SK-N-SH (cell line): ENCODE measurements around the gene CTAGE9. TPM values are rescaled to one million over a fixed set of nuclear protein-coding genes. Genes with fewer than 3 reads are reported as not detected.

ENCODE experiments used
- CTCF ChIA-PET: fragments of 300-600, 350-600 bp; formaldehyde crosslinking; extraction: SDS; loops from one replicate; lab custom pipeline; 2021; lab: Yijun Ruan, JAX
- POLR2A ChIA-PET: fragments of 350-600 bp; sonication (Branson Sonifier 250); formaldehyde crosslinking; extraction: SDS; loops from one replicate; lab custom pipeline; 2020; ENCODE audit warnings: antibody characterized with exemption, inconsistent platforms; lab: Yijun Ruan, JAX
- DNase-seq: peaks from one replicate; pipeline ENCODE4 v3.0.0; 2012
- H2AFZ ChIP-seq: fragments of 200-600 bp; sonication (generic); 2 replicates; pipeline ENCODE4 v1.8.1; 2016; ENCODE audit warnings: antibody characterized with exemption, mild to moderate bottlenecking, low read depth
- H3F3A ChIP-seq: fragments of 200-600 bp; sonication (generic); replicated peaks from 2 replicates; pipeline ENCODE3; 2016; ENCODE audit warnings: antibody characterized with exemption, mild to moderate bottlenecking; ENCODE audit not compliant: insufficient read depth
- H3K27ac ChIP-seq, 2 experiments: fragments of 200-500 bp in 1 of 2; fragments of 200-600 bp in 1 of 2; sonication (Bioruptor generic) in 1 of 2; sonication (generic), shearing (Covaris generic) in 1 of 2; 2 replicates each; pipeline versions ENCODE4 v1.5.1 to v1.6.1; 2014 to 2016; ENCODE audit warnings: low read depth in 2 of 2, inconsistent platforms in 1 of 2, low read length in 1 of 2, mild to moderate bottlenecking in 1 of 2, mixed read lengths in 1 of 2
- H3K27me3 ChIP-seq: fragments of 200-600 bp; sonication (generic), shearing (Covaris generic); 2 replicates; pipeline ENCODE4 v1.6.1; 2016; ENCODE audit warnings: mixed run types; ENCODE audit not compliant: insufficient read depth
- H3K36me3 ChIP-seq, 2 experiments: fragments of 200-500 bp in 1 of 2; fragments of 200-600 bp in 1 of 2; sonication (Bioruptor generic) in 1 of 2; sonication (generic) in 1 of 2; replicated peaks in 1 of 2; 2 replicates each; pipeline versions ENCODE3 to v1.5.1; 2014 to 2016; ENCODE audit warnings: low read length in 1 of 2, mild to moderate bottlenecking in 1 of 2; ENCODE audit not compliant: insufficient read depth in 2 of 2, control insufficient read depth in 1 of 2
- H3K4me1 ChIP-seq, 2 experiments: fragments of 200-500 bp in 1 of 2; fragments of 200-600 bp in 1 of 2; sonication (Bioruptor generic) in 1 of 2; sonication (generic), shearing (Covaris generic) in 1 of 2; 2 replicates each; pipeline versions ENCODE4 v1.5.1 to v1.6.1; 2014 to 2016; ENCODE audit warnings: low read depth in 1 of 2, low read length in 1 of 2, mixed run types in 1 of 2; ENCODE audit not compliant: insufficient read depth in 2 of 2, control insufficient read depth in 1 of 2
- H3K4me2 ChIP-seq: fragments of 200-600 bp; sonication (generic), shearing (Covaris generic); 2 replicates; pipeline ENCODE4 v1.6.1; 2017; ENCODE audit warnings: mixed run types
- H3K4me3 ChIP-seq, 2 experiments: fragments of 200-500 bp in 1 of 2; fragments of 200-600 bp in 1 of 2; sonication (Bioruptor generic) in 1 of 2; sonication (generic), shearing (Covaris generic) in 1 of 2; 2 replicates each; pipeline versions ENCODE4 v1.5.1 to v1.8.1; 2014 to 2016; ENCODE audit warnings: low read depth in 2 of 2, inconsistent platforms in 1 of 2, low read length in 1 of 2, mild to moderate bottlenecking in 1 of 2, mixed read lengths in 1 of 2, moderate library complexity in 1 of 2
- H3K79me2 ChIP-seq: fragments of 200-600 bp; sonication (generic); 2 replicates; pipeline ENCODE4 v1.8.1; 2017; ENCODE audit warnings: mild to moderate bottlenecking; ENCODE audit not compliant: insufficient read depth
- H3K9ac ChIP-seq: fragments of 200-600 bp; sonication (generic); 2 replicates; pipeline ENCODE4 v1.6.1; 2017; ENCODE audit warnings: mixed run types
- H3K9me2 ChIP-seq: fragments of 200-600 bp; sonication (generic); 2 replicates; pipeline ENCODE4 v1.6.1; 2017; ENCODE audit warnings: mixed run types
- H3K9me3 ChIP-seq: fragments of 200-600 bp; sonication (generic); 2 replicates; pipeline ENCODE4 v1.6.1; 2017; ENCODE audit warnings: mixed run types, mild to moderate bottlenecking, moderate library complexity
- H4K20me1 ChIP-seq: fragments of 200-600 bp; sonication (generic); 2 replicates; pipeline ENCODE4 v1.6.1; 2017; ENCODE audit warnings: mild to moderate bottlenecking, mixed run types; ENCODE audit not compliant: insufficient read depth
- CTCF ChIP-seq: fragments of 200-600 bp; sonication (generic); IDR thresholded peaks from 2 replicates; pipeline ENCODE4 v1.6.1; 2017; ENCODE audit warnings: antibody characterized with exemption, mild to moderate bottlenecking, moderate library complexity
- EP300 ChIP-seq, 2 experiments: IDR thresholded peaks; 2 replicates each; pipeline versions ENCODE4 v1.4.0 to v1.6.1; 2012; ENCODE audit warnings: borderline replicate concordance in 1 of 2, low read depth in 1 of 2, low read length in 1 of 2
- JUND ChIP-seq: IDR thresholded peaks from 2 replicates; pipeline ENCODE4 v1.4.0; 2012
- TAF1 ChIP-seq: IDR thresholded peaks from 2 replicates; pipeline ENCODE4 v1.6.1; 2012; ENCODE audit warnings: low read depth, mild to moderate bottlenecking, low read length, moderate library complexity, borderline replicate concordance
- USF2 ChIP-seq: fragments of 150-350 bp; IDR thresholded peaks from 2 replicates; pipeline ENCODE4 v1.6.1; 2017; ENCODE audit warnings: antibody characterized with exemption, low read length, low read depth, borderline replicate concordance
- ZBTB33 ChIP-seq: IDR thresholded peaks from 2 replicates; pipeline ENCODE4 v1.4.0; 2012; ENCODE audit warnings: low read depth, borderline replicate concordance
- WGBS: methylation state at CpG from one replicate; pipeline ENCODE4 v1.1.6; 2017; ENCODE audit warnings: low lambda C conversion rate; 5-methylcytosine and 5-hydroxymethylcytosine counted together
- polyA plus RNA-seq, 3 experiments: library from polyadenylated mRNA; depleted of rRNA; stranded (reverse); fragments of >200 nt; gene quantifications; 2 replicates each; pipeline ENCODE4 v1.2.3, GENCODE V29; 2012

The CTAGE9 gene
- polyA plus RNA-seq, 1 of the 3 experiments (the other 2 are of a cell fraction), result not detected

- Histone ChIP-seq H3K27ac (no peak overlapping the region), H3K27me3 (peaks cover 10% of the 10 kb centered on the region; the same call in 1 of the 2 replicates), H3K4me1 (no peaks in the 10 kb centered on the region), H3K4me2 (no peak overlapping the region), H3K9me2 (no peaks in the 10 kb centered on the region), H3F3A (no peaks in the 10 kb centered on the region), H3K79me2 (no peaks in the 10 kb centered on the region), H2AFZ (no peak overlapping the region), H3K9ac (no peak overlapping the region), H4K20me1 (no peaks in the 10 kb centered on the region), H3K9me3 (no peaks in the 10 kb centered on the region), H3K36me3 (no peaks in the 10 kb centered on the region), H3K4me3 (no peak overlapping the region)
- ChIA-PET CTCF (interaction anchor here (0.6 kb wide), 1 partner anchor 45 kb away, joined by 4 read pairs; the partner anchor contains the start of gene MED23), POLR2A (no interaction called here)
- WGBS, result 11% methylated on average over 2 of the region's 2 CpGs
- TF ChIP-seq ZBTB33, result no peak
- no peak for TF ChIP-seq EP300 (IDR thresholded peaks at IDR 0.05; ENCODE audit: borderline replicate concordance in 1 of 2, low read depth in 1 of 2, low read length in 1 of 2)
- no peak for TF ChIP-seq JUND
- TF ChIP-seq CTCF, result no peak
- no peak for DNase-seq
Measured at GRCh38 chr6:131673184-131673583, 37.6 kb downstream of the CTAGE9 start.

- no peak overlapping the region for H3K4me2 ChIP-seq
- no peaks in the 10 kb centered on the region for H3K79me2 ChIP-seq
- no peak for DNase-seq
- no peak overlapping the region for H3K27ac ChIP-seq
- no peaks in the 10 kb centered on the region for H3K36me3 ChIP-seq
- no peak overlapping the region for H3K9ac ChIP-seq
- no peaks in the 10 kb centered on the region for H3F3A ChIP-seq
- peaks cover 5% of the 10 kb centered on the region; the same call in 1 of the 2 replicates for H3K27me3 ChIP-seq
- H4K20me1 ChIP-seq, result no peaks in the 10 kb centered on the region
- no peaks in the 10 kb centered on the region for H3K9me2 ChIP-seq
- no peak overlapping the region for H2AFZ ChIP-seq
- no peak for TF ChIP-seq TAF1
- TF ChIP-seq USF2, result no peak
- no peak overlapping the region for H3K4me3 ChIP-seq
- H3K9me3 ChIP-seq, result no peaks in the 10 kb centered on the region
- no peaks in the 10 kb centered on the region for H3K4me1 ChIP-seq
- WGBS, result 5% methylated on average over 1 of the region's 1 CpG
- ChIA-PET CTCF (interaction anchor here (0.5 to 1.2 kb wide), 2 partner anchors 42 to 489 kb away, joined by 3 to 6 read pairs; partner anchors contain the start of gene MED23), POLR2A (no interaction called here)
Measured at GRCh38 chr6:131669891-131670290, 40.9 kb downstream of the CTAGE9 start.
